Endothelial cell of umbilical vein (primary cell): ENCODE measurements around the gene TSPAN18. TPM values are rescaled to one million over a fixed set of nuclear protein-coding genes. Genes with fewer than 3 reads are reported as not detected.

Experiments used
- BruUV-seq: library from RNA; stranded (reverse); fragments of 400-500 nt; replicated peaks from 2 replicates; lab custom pipeline; 2021; lab: Mats Ljungman, UMichigan
- CTCF ChIA-PET: fragments of 300-600, 350-600 bp; sonication (Branson Sonifier 250); formaldehyde crosslinking; loops from one replicate; lab custom pipeline; 2021; ENCODE audit warnings: antibody characterized with exemption, inconsistent platforms; lab: Charles Lee
- POLR2A ChIA-PET: fragments of 300-600, 350-600 bp; sonication (Branson Sonifier 250); formaldehyde crosslinking; loops from one replicate; lab custom pipeline; 2021; ENCODE audit warnings: antibody characterized with exemption, inconsistent platforms; lab: Charles Lee
- DNase-seq: peaks from one replicate; pipeline ENCODE4 v3.0.0-alpha.2; 2011; ENCODE audit warnings: low read depth, low spot score
- FAIRE-seq: peaks from 2 replicates; lab custom pipeline; 2011; peaks lifted over from hg19 to GRCh38; lab: Jason Lieb, UNC
- H2AFZ ChIP-seq: 2 replicates; pipeline ENCODE4 v1.6.0; 2012; ENCODE audit warnings: low read depth, low read length, control low read depth, inconsistent platforms
- H3K27ac ChIP-seq: 2 replicates; pipeline ENCODE4 v1.5.1; 2011; ENCODE audit warnings: low read depth, mild to moderate bottlenecking, control low read depth, low read length, moderate library complexity; ENCODE audit not compliant: insufficient read depth
- H3K27me3 ChIP-seq, 2 experiments: 2 replicates each; pipeline versions ENCODE4 v1.6.0 to v1.6.1; 2011; ENCODE audit warnings: low read length in 2 of 2, mixed read lengths in 1 of 2; ENCODE audit not compliant: control insufficient read depth in 2 of 2, insufficient read depth in 2 of 2
- H3K36me3 ChIP-seq, 2 experiments: 2 replicates in 1 of 2; 3 replicates in 1 of 2; pipeline ENCODE4 v1.5.1; 2011; ENCODE audit warnings: low read length in 2 of 2, mild to moderate bottlenecking in 1 of 2, moderate library complexity in 1 of 2; ENCODE audit not compliant: control insufficient read depth in 2 of 2, insufficient read depth in 2 of 2; ENCODE audit errors: extremely low read depth in 1 of 2
- H3K4me1 ChIP-seq: 3 replicates; pipeline ENCODE4 v1.5.1; 2011; ENCODE audit warnings: mild to moderate bottlenecking, low read length; ENCODE audit not compliant: control insufficient read depth, insufficient read depth; ENCODE audit errors: extremely low read depth
- H3K4me2 ChIP-seq: 2 replicates; pipeline ENCODE4 v1.6.1; 2011; ENCODE audit warnings: low read length, control low read depth, mixed read lengths; ENCODE audit not compliant: insufficient read depth
- H3K4me3 ChIP-seq, 3 experiments: fragments of 200-600 bp in 1 of 3; sonication (generic), shearing (Covaris generic) in 1 of 3; replicated peaks in 1 of 3; 2 replicates each; pipeline ENCODE4 v1.5.1; 2011 to 2016; ENCODE audit warnings: control low read depth in 3 of 3, low read length in 3 of 3, mild to moderate bottlenecking in 2 of 3, inconsistent platforms in 1 of 3, low read depth in 1 of 3, moderate library complexity in 1 of 3; ENCODE audit not compliant: insufficient read depth in 1 of 3
- H3K79me2 ChIP-seq: 2 replicates; pipeline ENCODE4 v1.6.0; 2012; ENCODE audit warnings: low read length, inconsistent platforms; ENCODE audit not compliant: control insufficient read depth, insufficient read depth
- H3K9ac ChIP-seq: replicated peaks from 2 replicates; pipeline ENCODE3; 2011; ENCODE audit warnings: low read length, control low read depth; ENCODE audit not compliant: insufficient read depth; ENCODE audit errors: extremely low read depth
- H3K9me1 ChIP-seq: replicated peaks from 3 replicates; pipeline ENCODE4 v1.6.0; 2011; ENCODE audit warnings: mild to moderate bottlenecking, low read length; ENCODE audit not compliant: control insufficient read depth, insufficient read depth; ENCODE audit errors: extremely low read depth
- H3K9me3 ChIP-seq: replicated peaks from 2 replicates; pipeline ENCODE4 v1.5.1; 2012; ENCODE audit warnings: low read length, inconsistent platforms; ENCODE audit not compliant: control insufficient read depth, insufficient read depth
- H4K20me1 ChIP-seq: replicated peaks from 2 replicates; pipeline ENCODE3; 2011; ENCODE audit warnings: mild to moderate bottlenecking, low read length; ENCODE audit not compliant: control insufficient read depth, insufficient read depth; ENCODE audit errors: extremely low read depth
- CTCF ChIP-seq, 2 donors: IDR thresholded peaks; 1 replicate in 1 of 2; 2 replicates in 1 of 2; pipeline ENCODE4 v1.5.1; 2011; ENCODE audit warnings: low read length in 2 of 2, mild to moderate bottlenecking in 2 of 2, moderate library complexity in 2 of 2, control low read depth in 1 of 2, inconsistent platforms in 1 of 2, low read depth in 1 of 2; ENCODE audit not compliant: insufficient read depth in 1 of 2; ENCODE audit errors: extremely low read depth in 1 of 2
- EZH2 ChIP-seq: IDR thresholded peaks from 2 replicates; pipeline ENCODE4 v1.6.1; 2012; ENCODE audit warnings: borderline replicate concordance, low read depth, mild to moderate bottlenecking, moderate library complexity, low read length, inconsistent platforms; ENCODE audit not compliant: severe bottlenecking
- FOS ChIP-seq: IDR thresholded peaks from 2 replicates; pipeline ENCODE4 v1.6.1; 2011; ENCODE audit warnings: mild to moderate bottlenecking, low read length, moderate library complexity, borderline replicate concordance; ENCODE audit not compliant: insufficient read depth
- GATA2 ChIP-seq: IDR thresholded peaks from 2 replicates; pipeline ENCODE4 v1.7.0; 2011; ENCODE audit warnings: low read depth, mild to moderate bottlenecking, moderate library complexity, mixed read lengths, low read length; ENCODE audit not compliant: insufficient read length, insufficient read depth
- JUN ChIP-seq: IDR thresholded peaks from 2 replicates; pipeline ENCODE4 v1.6.1; 2011; ENCODE audit warnings: borderline replicate concordance, low read depth; ENCODE audit not compliant: insufficient read length, insufficient read depth
- MAX ChIP-seq: IDR thresholded peaks from 2 replicates; pipeline ENCODE4 v1.6.1; 2011; ENCODE audit not compliant: insufficient read depth, insufficient read length
- MYC ChIP-seq: IDR thresholded peaks from one replicate; pipeline ENCODE4 v1.6.1; 2011; ENCODE audit warnings: mild to moderate bottlenecking, low read depth, low read length
- POLR2A ChIP-seq: IDR thresholded peaks from 2 replicates; pipeline ENCODE4 v1.6.1; 2012; ENCODE audit warnings: low read depth, mild to moderate bottlenecking, control low read depth, low read length
- dilution Hi-C: fragments of 300-500 bp; cut with MboI; formaldehyde crosslinking; loops from one replicate; pipeline ENCODE4 v1.15.0; 2019; ENCODE audit warnings: low sequenced_read_pairs; ENCODE audit not compliant: extremely low pct_ligation_motif_present
- intact Hi-C: fragments of 100-400 bp; cut with micrococcal nuclease; formaldehyde crosslinking; loops from one replicate; pipeline ENCODE4 v1.10.0; 2022
- polyA plus RNA-seq, 4 experiments: library from polyadenylated mRNA; depleted of rRNA in 3 of 4; stranded (reverse) in 3 of 4; unstranded in 1 of 4; fragments of >200 nt; gene quantifications; 2 replicates each; pipeline versions ENCODE4 v1.2.1 to v1.2.3, GENCODE V29; 2011 to 2012; ENCODE audit warnings: missing spikeins in 1 of 4
- total RNA-seq: library from RNA; stranded (reverse); gene quantifications from 2 replicates; pipeline ENCODE4 v1.2.3, GENCODE V29; 2021

TSPAN18 gene
- total and polyA plus RNA-seq, 2 donors (not counting 3 experiments of a cell fraction or from before 2014, with no cell fraction given), result 32.2 to 118 TPM

- Histone ChIP-seq H3K9me1 (no peaks in the 10 kb centered on the region), H3K4me1 (no peaks in the 10 kb centered on the region), H3K27me3 (peaks cover 4 to 7% of the 10 kb centered on the region in 2 experiments), H3K36me3 (no peaks in the 10 kb centered on the region), H2AFZ (no peak overlapping the region), H4K20me1 (no peaks in the 10 kb centered on the region), H3K4me3 (no peak overlapping the region), H3K27ac (no peak overlapping the region), H3K9ac (no peak overlapping the region), H3K4me2 (no peak overlapping the region), H3K9me3 (no peaks in the 10 kb centered on the region), H3K79me2 (no peaks in the 10 kb centered on the region)
- FAIRE-seq, result no peak
- dilution Hi-C loops (no loop called here), intact Hi-C loops (no loop called here)
- CTCF ChIA-PET, result interaction anchor here (1.0 to 3.1 kb wide), 2 partner anchors 9 to 27 kb away, joined by 4 to 11 read pairs; no protein-coding TSS in a partner anchor
- no peak for DNase-seq
- BruUV-seq, result no TSS peak
- POLR2A ChIA-PET, result no interaction called here
- TF ChIP-seq MAX, result no peak
- no peak for TF ChIP-seq POLR2A
- TF ChIP-seq EZH2, result no peak
- no peak for TF ChIP-seq JUN
- no peak for TF ChIP-seq GATA2
- no peak for TF ChIP-seq MYC
These were observed 105.7 kb downstream of the TSPAN18 start for GRCh38 chr11:44832452-44832851.

GRCh38 chr11:44833221-44833876 is 106.6 kb downstream of the TSPAN18 start:
- no peaks in the 10 kb centered on the region for H3K9me3 ChIP-seq
- intact Hi-C loops (no loop called here), dilution Hi-C loops (no loop called here)
- H3K36me3 ChIP-seq, result no peaks in the 10 kb centered on the region
- DNase-seq, result no peak
- H3K9me1 ChIP-seq, result no peaks in the 10 kb centered on the region
- no peak overlapping the region for H2AFZ ChIP-seq
- no peaks in the 10 kb centered on the region for H3K79me2 ChIP-seq
- ChIA-PET CTCF (interaction anchor here (1.0 to 3.1 kb wide), 2 partner anchors 10 to 28 kb away, joined by 4 to 11 read pairs; no protein-coding TSS in a partner anchor), POLR2A (no interaction called here)
- H3K4me2 ChIP-seq, result no peak overlapping the region
- H3K27me3 ChIP-seq, result peaks cover 4 to 9% of the 10 kb centered on the region in 2 experiments
- FAIRE-seq, result no peak
- H3K27ac ChIP-seq, result no peak overlapping the region
- no TSS peak for BruUV-seq
- no peak overlapping the region for H3K4me3 ChIP-seq
- TF ChIP-seq FOS (no peak), CTCF (IDR thresholded peaks at IDR 0.05; ENCODE audit: extremely low read depth in 1 of 2, insufficient read depth in 1 of 2, low read depth in 1 of 2, low read length in 2 of 2) (no peak), MYC (no peak), MAX (no peak), EZH2 (no peak), GATA2 (no peak)
- no peaks in the 10 kb centered on the region for H4K20me1 ChIP-seq
- H3K4me1 ChIP-seq, result no peaks in the 10 kb centered on the region
- no peak overlapping the region for H3K9ac ChIP-seq
